Naive thymus-derived CD8-positive, alpha-beta T cell (primary cell): Measurements from ENCODE around the gene PRXL2A. TPM values are rescaled to one million over a fixed set of nuclear protein-coding genes. Genes with fewer than 3 reads are reported as not detected.

Source experiments
- ATAC-seq, 2 donors: fragments of 150-1000 bp; cut with Tn5 transposase in 1 of 2; sonication (Bioruptor Pico), chemical (Tn5 transposase) in 1 of 2; 1 replicate in 1 of 2; 2 replicates in 1 of 2; pipeline ENCODE4 v1.10.0; 2021; ENCODE audit warnings: mild to moderate bottlenecking in 2 of 2, moderate library complexity in 2 of 2
- POLR2A ChIA-PET: fragments of 350-600 bp; sonication (Branson Sonifier 250); formaldehyde crosslinking; loops from one replicate; lab custom pipeline; 2021; ENCODE audit warnings: antibody characterized with exemption; lab: Charles Lee
- DNase-seq, 10 donors: peaks; one replicate each; pipeline versions ENCODE4 v3.0.0 to v3.0.0-alpha.2; 2020 to 2022
- H3K27ac Mint-ChIP-seq, 10 donors: one replicate each; pipeline ENCODE4 v1.8.0; 2020 to 2022; ENCODE audit warnings: mild to moderate bottlenecking in 10 of 10, mixed read lengths in 10 of 10, moderate library complexity in 4 of 10, inconsistent platforms in 1 of 10
- H3K27me3 Mint-ChIP-seq, 5 donors: one replicate each; pipeline ENCODE4 v1.8.0; 2021 to 2022; ENCODE audit warnings: mixed read lengths in 5 of 5
- H3K36me3 Mint-ChIP-seq, 3 donors: one replicate each; pipeline ENCODE4 v1.8.0; 2020 to 2022; ENCODE audit warnings: mixed read lengths in 3 of 3, mild to moderate bottlenecking in 2 of 3, inconsistent platforms in 1 of 3
- H3K4me1 Mint-ChIP-seq, 4 donors: one replicate each; pipeline ENCODE4 v1.8.0; 2021 to 2022; ENCODE audit warnings: mixed read lengths in 4 of 4
- H3K4me3 Mint-ChIP-seq, 10 donors: one replicate each; pipeline ENCODE4 v1.8.0; 2020 to 2022; ENCODE audit warnings: mild to moderate bottlenecking in 10 of 10, mixed read lengths in 10 of 10, moderate library complexity in 6 of 10, inconsistent platforms in 1 of 10
- H3K9me3 Mint-ChIP-seq, 9 donors: one replicate each; pipeline ENCODE4 v1.8.0; 2020 to 2022; ENCODE audit warnings: mixed read lengths in 9 of 9, mild to moderate bottlenecking in 3 of 9, inconsistent platforms in 1 of 9, moderate library complexity in 1 of 9
- polyA plus RNA-seq, 3 donors: library from polyadenylated mRNA; unstranded; fragments of 300-500 nt; fragmentation: Illumina TruSeq; gene quantifications; one replicate each; pipeline ENCODE4 v1.2.3, GENCODE V29; 2021
- total RNA-seq, 8 experiments: library from RNA in 2 of 8; stranded (reverse) in 2 of 8; gene quantifications; one replicate each; pipeline ENCODE4 v1.2.3 and lab custom pipeline; 2021 to 2026

Gene PRXL2A
- total and polyA plus RNA-seq, 5 experiments from 2014 or later: 10.2 to 21.3 (median 13.8) TPM

GRCh38 chr10:80459047-80459865 is 50.9 kb downstream of the PRXL2A start:
- peak overlapping the region in 9 of 10 donors; percentile 80 to 99 (median 98) for H3K4me3 Mint-ChIP-seq
- peaks cover 0 to 15% (median 2%) of the 10 kb centered on the region in 3 donors for H3K36me3 Mint-ChIP-seq
- POLR2A ChIA-PET: interaction anchor here (0.6 to 37.5 kb wide), 9 partner anchors 4 to 271 kb away, joined by 3 to 914 read pairs (median 18); partner anchors contain the start of gene TSPAN14
- DNase-seq: peak in 9 of 10 donors; percentile 39 to 78 (median 60)
- ATAC-seq: peak; percentile 48 to 64
- H3K27me3 Mint-ChIP-seq: no peaks in the 10 kb centered on the region
- peak overlapping the region; percentile 91 to 100 (median 97) for H3K27ac Mint-ChIP-seq
- H3K4me1 Mint-ChIP-seq: peaks cover 53 to 92% (median 81%) of the 10 kb centered on the region in 4 donors
- no peaks in the 10 kb centered on the region for H3K9me3 Mint-ChIP-seq

- peaks cover 0 to 15% (median 2%) of the 10 kb centered on the region in 3 donors for H3K36me3 Mint-ChIP-seq
Observed at GRCh38 chr10:80460399-80461207, 52.3 kb downstream of the PRXL2A start.

DNA sequence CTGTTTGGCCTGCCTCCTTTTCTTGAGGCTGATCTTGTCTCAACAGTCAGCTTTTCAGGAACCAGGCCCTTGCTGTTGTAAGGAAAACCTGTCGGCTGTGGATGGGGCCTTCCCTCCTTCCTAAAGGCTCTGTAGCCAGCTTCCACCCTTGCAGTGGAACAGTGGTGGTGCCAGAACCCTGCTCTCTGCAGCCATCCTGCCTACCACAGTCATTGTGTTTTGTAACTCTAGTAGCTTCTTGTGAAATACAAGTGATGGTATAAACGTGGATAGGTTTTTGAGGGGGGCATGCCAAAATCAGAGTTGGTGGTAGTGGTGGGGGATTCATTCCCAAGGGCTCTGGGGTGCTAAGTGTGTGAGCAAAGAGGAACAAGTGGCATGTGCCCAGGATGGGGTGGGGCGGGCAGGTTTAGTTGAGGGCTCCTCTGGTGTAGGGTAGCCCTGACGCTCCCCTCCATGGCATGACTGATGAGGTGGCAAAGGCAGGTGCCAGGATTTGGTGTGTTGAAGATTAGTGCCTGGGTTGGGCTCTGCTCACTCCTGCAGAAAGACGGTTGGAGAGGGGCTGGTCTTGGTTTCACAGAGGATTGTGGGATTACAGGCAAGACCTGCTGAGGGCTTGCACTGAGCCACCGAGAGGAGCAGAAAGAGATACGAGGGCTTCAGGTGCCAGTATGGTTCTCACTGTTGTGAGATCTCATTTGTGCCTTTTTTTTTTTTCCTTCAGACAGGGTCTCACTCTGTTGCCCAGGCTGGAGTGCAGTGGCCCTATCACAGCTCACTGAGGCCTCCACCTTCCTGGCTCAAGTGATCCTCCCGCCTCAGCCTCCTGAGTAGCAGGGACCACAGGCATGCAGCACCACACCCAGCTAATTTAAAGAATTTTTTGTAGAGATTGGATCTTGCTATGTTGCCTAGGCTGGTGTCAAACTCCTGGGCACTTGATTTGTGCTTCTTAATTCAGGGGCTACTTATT is 53.1 kb downstream of the PRXL2A start:
- POLR2A ChIA-PET: interaction anchor here (0.6 to 37.5 kb wide), 6 partner anchors 6 to 64 kb away, joined by 3 to 914 read pairs (median 382); partner anchors contain the start of gene TSPAN14
- H3K4me3 Mint-ChIP-seq: peak overlapping the region in 9 of 10 donors; percentile 80 to 99 (median 98)
- no peak for ATAC-seq
- no peak for DNase-seq
- H3K4me1 Mint-ChIP-seq: peaks cover 56 to 99% (median 92%) of the 10 kb centered on the region in 4 donors
- peak overlapping the region; percentile 91 to 100 (median 97) for H3K27ac Mint-ChIP-seq
- H3K27me3 Mint-ChIP-seq: no peaks in the 10 kb centered on the region
- H3K36me3 Mint-ChIP-seq: peaks cover 0 to 10% (median 0%) of the 10 kb centered on the region in 3 donors
- H3K9me3 Mint-ChIP-seq: no peaks in the 10 kb centered on the region

More at GRCh38 chr10:80460399-80461207, 52.3 kb downstream of the PRXL2A start:
- Mint-ChIP-seq H3K4me3 (peak overlapping the region in 9 of 10 donors; percentile 80 to 99 (median 98)), H3K27me3 (no peaks in the 10 kb centered on the region), H3K9me3 (no peaks in the 10 kb centered on the region), H3K27ac (peak overlapping the region; percentile 91 to 100 (median 97)), H3K4me1 (peaks cover 60 to 99% (median 92%) of the 10 kb centered on the region in 4 donors)
- ATAC-seq: no peak
- no peak for DNase-seq
- POLR2A ChIA-PET: interaction anchor here (0.6 to 37.5 kb wide), 6 partner anchors 5 to 65 kb away, joined by 3 to 914 read pairs (median 382); partner anchors contain the start of gene TSPAN14

DNA sequence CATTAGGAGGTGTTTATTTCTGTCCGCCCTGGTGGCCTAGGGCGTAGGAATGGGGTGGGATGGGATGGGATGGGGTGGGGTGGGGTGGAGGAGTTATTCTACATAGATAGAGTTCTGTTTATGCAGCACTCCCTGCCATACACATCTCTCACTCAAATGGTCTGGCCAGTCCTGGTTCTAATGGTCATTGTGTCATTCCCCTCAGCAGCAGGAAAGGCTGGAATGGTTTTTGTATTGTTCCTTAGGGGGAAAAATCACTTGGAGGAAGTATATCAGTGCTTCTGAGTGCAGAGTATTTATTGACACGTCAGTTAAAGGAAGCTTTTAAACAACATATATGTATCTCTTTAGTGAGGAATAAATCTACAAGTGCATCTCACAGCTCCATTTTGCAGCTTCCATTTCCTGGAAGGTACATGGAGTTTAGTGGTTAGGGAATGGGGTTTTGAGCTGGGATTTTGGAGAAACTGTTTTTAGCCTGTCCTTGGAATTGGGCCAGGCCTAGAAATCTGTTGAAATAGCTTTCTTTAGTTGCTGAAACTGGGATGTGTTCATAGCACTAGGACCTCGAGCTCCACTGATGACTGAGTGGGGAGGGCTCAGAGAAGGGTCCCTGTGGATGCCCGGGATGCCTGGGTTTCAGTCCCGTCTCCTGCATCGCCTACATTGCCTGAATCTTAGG is 54.1 kb downstream of the PRXL2A start:
- H3K4me1 Mint-ChIP-seq: peaks cover 62 to 100% (median 96%) of the 10 kb centered on the region in 4 donors

GRCh38 chr10:80462981-80463741 is 54.8 kb downstream of the PRXL2A start:
- peaks cover 0 to 12% (median 0%) of the 10 kb centered on the region in 3 donors for H3K36me3 Mint-ChIP-seq
- no peak for ATAC-seq
- H3K27ac Mint-ChIP-seq: peak overlapping the region; percentile 91 to 100 (median 97)
- peaks cover 61 to 100% (median 97%) of the 10 kb centered on the region in 4 donors for H3K4me1 Mint-ChIP-seq
- H3K9me3 Mint-ChIP-seq: no peaks in the 10 kb centered on the region
- POLR2A ChIA-PET: interaction anchor here (7.7 to 37.5 kb wide), 5 partner anchors 6 to 42 kb away, joined by 38 to 914 read pairs (median 382); partner anchors contain the start of gene TSPAN14
- DNase-seq: no peak
- H3K27me3 Mint-ChIP-seq: no peaks in the 10 kb centered on the region
- H3K4me3 Mint-ChIP-seq: peak overlapping the region in 9 of 10 donors; percentile 85 to 99 (median 93)

More for the DNA sequence above, 54.1 kb downstream of the PRXL2A start:
- DNase-seq (no peak), ATAC-seq (no peak)
- H3K4me3 Mint-ChIP-seq: peak overlapping the region in 9 of 10 donors; percentile 80 to 99 (median 98)
- H3K36me3 Mint-ChIP-seq: peaks cover 0 to 10% (median 0%) of the 10 kb centered on the region in 3 donors
- POLR2A ChIA-PET: interaction anchor here (7.7 to 37.5 kb wide), 5 partner anchors 6 to 43 kb away, joined by 38 to 914 read pairs (median 382); partner anchors contain the start of gene TSPAN14
- H3K27me3 Mint-ChIP-seq: no peaks in the 10 kb centered on the region
- no peaks in the 10 kb centered on the region for H3K9me3 Mint-ChIP-seq
- H3K27ac Mint-ChIP-seq: peak overlapping the region; percentile 91 to 100 (median 97)

GRCh38 chr10:80463868-80464267 is 55.5 kb downstream of the PRXL2A start:
- Mint-ChIP-seq H3K27ac (peak overlapping the region; percentile 91 to 100 (median 97)), H3K36me3 (peaks cover 0 to 12% (median 0%) of the 10 kb centered on the region in 3 donors), H3K4me1 (peaks cover 60 to 100% (median 96%) of the 10 kb centered on the region in 4 donors), H3K4me3 (peak overlapping the region in 9 of 10 donors; percentile 85 to 99 (median 88)), H3K9me3 (no peaks in the 10 kb centered on the region), H3K27me3 (no peaks in the 10 kb centered on the region)
- ATAC-seq (no peak), DNase-seq (no peak)
- POLR2A ChIA-PET: interaction anchor here (1.1 to 37.5 kb wide), 6 partner anchors 5 to 56 kb away, joined by 5 to 914 read pairs (median 382); partner anchors contain the start of genes PRXL2A and TSPAN14

- DNase-seq: peak in 4 of 10 donors; percentile 30 to 57 (median 42)
- peaks cover 57 to 99% (median 94%) of the 10 kb centered on the region in 4 donors for H3K4me1 Mint-ChIP-seq
- no peaks in the 10 kb centered on the region for H3K9me3 Mint-ChIP-seq
- POLR2A ChIA-PET: interaction anchor here (0.5 to 37.5 kb wide), 9 partner anchors 4 to 72 kb away, joined by 3 to 914 read pairs (median 38); partner anchors contain the start of genes PRXL2A and TSPAN14
- H3K27ac Mint-ChIP-seq: peak overlapping the region; percentile 91 to 100 (median 97)
- H3K27me3 Mint-ChIP-seq: no peaks in the 10 kb centered on the region
- peaks cover 4 to 18% (median 5%) of the 10 kb centered on the region in 3 donors for H3K36me3 Mint-ChIP-seq
- ATAC-seq: peak; percentile 4 to 19
- peak overlapping the region in 9 of 10 donors; percentile 85 to 99 (median 88) for H3K4me3 Mint-ChIP-seq
Observed at GRCh38 chr10:80464557-80465450, 56.5 kb downstream of the PRXL2A start.

DNA sequence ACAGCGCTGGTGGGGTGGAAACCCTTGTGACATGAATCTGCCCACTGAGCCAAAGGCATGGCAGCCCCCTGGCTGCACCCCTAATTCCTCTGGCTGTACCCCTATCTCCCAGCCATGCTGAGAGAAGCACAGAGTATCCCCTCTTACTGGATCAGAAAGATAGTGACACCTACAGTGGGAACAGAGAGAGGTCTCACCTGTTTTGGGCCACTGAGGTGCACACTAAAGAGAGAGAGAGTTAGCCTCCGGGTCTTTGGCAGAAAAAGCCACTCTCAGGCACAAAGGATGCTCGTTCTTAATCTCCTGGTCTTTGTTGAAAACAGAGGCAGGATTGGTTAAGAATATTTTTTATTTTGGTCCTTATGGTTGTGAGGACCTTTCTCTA is 57.1 kb downstream of the PRXL2A start:
- H3K27ac Mint-ChIP-seq: peak overlapping the region; percentile 91 to 100 (median 97)
- H3K9me3 Mint-ChIP-seq: no peaks in the 10 kb centered on the region
- H3K4me3 Mint-ChIP-seq: peak overlapping the region in 9 of 10 donors; percentile 85 to 99 (median 88)
- H3K27me3 Mint-ChIP-seq: no peaks in the 10 kb centered on the region
- peak; percentile 9 to 19 for ATAC-seq
- H3K36me3 Mint-ChIP-seq: peaks cover 5 to 23% (median 6%) of the 10 kb centered on the region in 3 donors
- POLR2A ChIA-PET: interaction anchor here (0.5 to 37.5 kb wide), 8 partner anchors 10 to 278 kb away, joined by 3 to 914 read pairs (median 22); partner anchors contain the start of gene TSPAN14
- DNase-seq: no peak
- peaks cover 53 to 98% (median 93%) of the 10 kb centered on the region in 4 donors for H3K4me1 Mint-ChIP-seq
